GM12801 (cell line): ENCODE data around the gene BLTP3B.

ENCODE experiments used
- CTCF ChIP-seq: IDR thresholded peaks from one replicate; pipeline ENCODE4 v1.5.1; 2011; ENCODE audit warnings: control low read depth; ENCODE audit not compliant: insufficient read length; ENCODE audit errors: extremely low read depth

Gene BLTP3B

GRCh38 chr12:100141666-100141997 lies 1.0 kb downstream of the BLTP3B start:
- TF ChIP-seq CTCF = no peak

GRCh38 chr12:100138803-100139098 lies 3.9 kb downstream of the BLTP3B start:
- no peak for TF ChIP-seq CTCF

GRCh38 chr12:100138048-100138802 lies 4.4 kb downstream of the BLTP3B start:
- TF ChIP-seq CTCF = no peak

GRCh38 chr12:100133200-100133599 lies 9.5 kb downstream of the BLTP3B start:
- no peak for TF ChIP-seq CTCF

- TF ChIP-seq CTCF = no peak
Observed at GRCh38 chr12:100128512-100128908, 14.2 kb downstream of the BLTP3B start.

GRCh38 chr12:100127766-100128511 lies 14.7 kb downstream of the BLTP3B start:
- TF ChIP-seq CTCF = no peak

- TF ChIP-seq CTCF = no peak
Observed at GRCh38 chr12:100123316-100124095, 19.2 kb downstream of the BLTP3B start.
